K562 (cell line): Measurements from ENCODE around the gene NES. TPM values are rescaled to one million over a fixed set of nuclear protein-coding genes. Genes with fewer than 3 reads are reported as not detected.
A peak's percentile ranks its signal among the peaks of the same experiment; 100 is the strongest.

Source experiments
- ATAC-seq: fragments of 200-7000 bp; cut with Tn5 transposase; 3 replicates; pipeline ENCODE4 v1.9.1; 2020; ENCODE audit warnings: moderate library complexity
- BruUV-seq: library from RNA; stranded (reverse); fragments of 400-500 nt; replicated peaks from 2 replicates; lab custom pipeline; 2021; lab: Mats Ljungman, UMichigan
- CTCF ChIA-PET: fragments of 300-600 bp; formaldehyde crosslinking; extraction: SDS; loops from one replicate; lab custom pipeline; 2021; ENCODE audit warnings: low intra/inter-chr PET ratio; lab: Yijun Ruan, JAX
- POLR2A ChIA-PET: fragments of 300-600, 350-650 bp; sonication (Branson Sonifier 250); formaldehyde crosslinking; extraction: SDS; loops from one replicate; lab custom pipeline; 2021; ENCODE audit warnings: antibody characterized with exemption, inconsistent platforms; lab: Yijun Ruan, JAX
- DNase-seq, 4 experiments: peaks; one replicate each; pipeline versions ENCODE4 v3.0.0 to v3.0.0-alpha.2; 2011 to 2018; ENCODE audit warnings: low spot score in 3 of 4, mixed read lengths in 3 of 4; ENCODE audit errors: extremely low read depth in 1 of 4
- FAIRE-seq: peaks from 2 replicates; lab custom pipeline; 2011; peaks lifted over from hg19 to GRCh38; lab: Jason Lieb, UNC
- H2AFZ ChIP-seq: 2 replicates; pipeline ENCODE4 v1.6.0; 2011; ENCODE audit warnings: low read depth, low read length, control low read depth, inconsistent platforms
- H3K27ac ChIP-seq: fragments of 200-600 bp; 3 replicates; pipeline ENCODE4 v1.8.0; 2011; ENCODE audit warnings: low read depth, mild to moderate bottlenecking, control low read depth, inconsistent platforms, low read length, moderate library complexity, mixed read lengths; ENCODE audit errors: extremely low read depth
- H3K27me3 ChIP-seq, 2 experiments: fragments of 300-600 bp in 1 of 2; 2 replicates in 1 of 2; 3 replicates in 1 of 2; pipeline versions ENCODE4 v1.6.0 to v1.8.0; 2011; ENCODE audit warnings: inconsistent platforms in 2 of 2, low read length in 2 of 2, mild to moderate bottlenecking in 1 of 2, mixed read lengths in 1 of 2, moderate library complexity in 1 of 2; ENCODE audit not compliant: control insufficient read depth in 2 of 2, insufficient read depth in 2 of 2
- H3K36me3 ChIP-seq: fragments of 300-600 bp; 3 replicates; pipeline ENCODE4 v1.8.0; 2011; ENCODE audit warnings: mild to moderate bottlenecking, low read length, inconsistent platforms; ENCODE audit not compliant: control insufficient read depth, insufficient read depth
- H3K4me1 ChIP-seq, 2 experiments: fragments of 200-600 bp in 1 of 2; replicated peaks in 1 of 2; 2 replicates in 1 of 2; 3 replicates in 1 of 2; pipeline versions ENCODE4 v1.5.1 to v1.8.0; 2011; ENCODE audit warnings: inconsistent platforms in 2 of 2, low read length in 2 of 2, mild to moderate bottlenecking in 1 of 2, mixed read lengths in 1 of 2, moderate library complexity in 1 of 2; ENCODE audit not compliant: control insufficient read depth in 2 of 2, insufficient read depth in 2 of 2
- H3K4me2 ChIP-seq: 2 replicates; pipeline ENCODE4 v1.6.1; 2011; ENCODE audit warnings: low read length, control low read depth, inconsistent platforms, mixed read lengths; ENCODE audit not compliant: insufficient read depth
- H3K4me3 ChIP-seq: fragments of 200-600 bp; sonication (generic), shearing (Covaris generic); 2 replicates; pipeline ENCODE4 v1.5.1; 2016; ENCODE audit warnings: control low read depth, inconsistent platforms
- H3K79me2 ChIP-seq: fragments of 200-600 bp; 3 replicates; pipeline ENCODE4 v1.8.0; 2011; ENCODE audit warnings: low read length, inconsistent platforms; ENCODE audit not compliant: control insufficient read depth, insufficient read depth
- H3K9ac ChIP-seq, 2 experiments: 2 replicates each; pipeline versions ENCODE4 v1.6.0 to v1.6.1; 2011; ENCODE audit warnings: low read depth in 2 of 2, low read length in 2 of 2, control low read depth in 1 of 2, inconsistent platforms in 1 of 2, mild to moderate bottlenecking in 1 of 2, mixed read lengths in 1 of 2; ENCODE audit not compliant: insufficient read depth in 1 of 2
- H3K9me1 ChIP-seq: one replicate; pipeline ENCODE4 v1.6.0; 2011; ENCODE audit warnings: inconsistent platforms, mild to moderate bottlenecking, low read length, moderate library complexity; ENCODE audit not compliant: control insufficient read depth, insufficient read depth
- H3K9me3 ChIP-seq: replicated peaks from 2 replicates; pipeline ENCODE4 v1.5.1; 2011; ENCODE audit warnings: low read depth, low read length, inconsistent platforms; ENCODE audit not compliant: control insufficient read depth, insufficient read depth
- H4K20me1 ChIP-seq: replicated peaks from 2 replicates; pipeline ENCODE4 v1.6.1; 2011; ENCODE audit warnings: low read length, inconsistent platforms, mixed read lengths; ENCODE audit not compliant: control insufficient read depth, insufficient read depth
- C11orf30 ChIP-seq: fragments of 450-650 bp; IDR thresholded peaks from 2 replicates; pipeline ENCODE4 v1.6.1; 2016; ENCODE audit warnings: low read depth, mild to moderate bottlenecking
- ESRRB ChIP-seq: fragments of 250-450 bp; sonication (Bioruptor Pico); IDR thresholded peaks from 2 replicates; pipeline ENCODE4 v1.5.0; 2020; ENCODE audit warnings: mild to moderate bottlenecking, moderate library complexity, borderline replicate concordance
- NFATC3 ChIP-seq: fragments of 450-650 bp; IDR thresholded peaks from 2 replicates; pipeline ENCODE4 v1.6.1; 2017; ENCODE audit warnings: mild to moderate bottlenecking
- PCBP2 ChIP-seq: fragments of 200-400 bp; formaldehyde crosslinking; IDR thresholded peaks from 2 replicates; pipeline ENCODE4 v1.6.1; 2018; ENCODE audit warnings: low read length, low read depth, mild to moderate bottlenecking, moderate library complexity; ENCODE audit not compliant: poor library complexity, severe bottlenecking
- POLR2G ChIP-seq: fragments of 200-400 bp; formaldehyde crosslinking; IDR thresholded peaks from 2 replicates; pipeline ENCODE4 v1.6.1; 2017; ENCODE audit warnings: low read depth, mild to moderate bottlenecking, antibody characterized with exemption, low read length, moderate library complexity
- PURB ChIP-seq: sonication (generic); formaldehyde crosslinking; IDR thresholded peaks from 2 replicates; pipeline ENCODE4 v1.9.0; 2021; ENCODE audit warnings: low read depth, mild to moderate bottlenecking, missing genetic modification reagents
- RB1 ChIP-seq: fragments of 450-650 bp; IDR thresholded peaks from 2 replicates; pipeline ENCODE4 v1.6.1; 2017; ENCODE audit warnings: low read depth, mild to moderate bottlenecking
- RBFOX2 ChIP-seq: fragments of 200-400 bp; formaldehyde crosslinking; IDR thresholded peaks from 2 replicates; pipeline ENCODE4 v1.6.1; 2017; ENCODE audit warnings: low read depth, mild to moderate bottlenecking, low read length, moderate library complexity
- TBL1XR1 ChIP-seq, 2 experiments: IDR thresholded peaks; 2 replicates each; pipeline ENCODE4 v1.6.1; 2012; ENCODE audit warnings: improper control_type of control experiment in 2 of 2, low read length in 2 of 2, mild to moderate bottlenecking in 1 of 2
- ZNF140 ChIP-seq: fragments of 250-450 bp; sonication (Bioruptor Pico); IDR thresholded peaks from 2 replicates; pipeline ENCODE4 v1.8.0; 2021; ENCODE audit warnings: moderate library complexity, mild to moderate bottlenecking, inconsistent platforms
- ZNF143 ChIP-seq: sonication (generic); formaldehyde crosslinking; IDR thresholded peaks from 2 replicates; pipeline ENCODE4 v1.9.0; 2022; ENCODE audit warnings: mild to moderate bottlenecking, missing genetic modification reagents
- ZNF436 ChIP-seq: fragments of 250-450, 450-650 bp; sonication (Bioruptor Pico); formaldehyde crosslinking; IDR thresholded peaks from 2 replicates; pipeline ENCODE4 v1.7.0; 2020; ENCODE audit warnings: mild to moderate bottlenecking
- ZNF668 ChIP-seq: fragments of 250-450 bp; sonication (Bioruptor Pico); IDR thresholded peaks from 2 replicates; pipeline ENCODE4 v1.8.0; 2022; ENCODE audit warnings: mild to moderate bottlenecking, inconsistent platforms
- WGBS: fragments of 100-300 bp; shearing (Covaris generic); methylation state at CpG from one replicate; pipeline ENCODE4 v1.1.6; 2016; ENCODE audit warnings: low coverage, mixed read lengths; ENCODE audit not compliant: insufficient coverage; ENCODE audit errors: missing lambda C conversion rate; 5-methylcytosine and 5-hydroxymethylcytosine counted together
- in situ Hi-C: fragments of 300-500 bp; cut with MboI; formaldehyde crosslinking; loops from 4 replicates; pipeline ENCODE4 v1.15.0; 2018; ENCODE audit warnings: inconsistent platforms, mixed read lengths
- intact Hi-C: fragments of 100-400 bp; cut with micrococcal nuclease; formaldehyde crosslinking; loops from 2 replicates; pipeline ENCODE4 v1.14.2; 2022
- polyA plus RNA-seq, 8 experiments: library from polyadenylated mRNA; depleted of rRNA in 4 of 8; stranded (reverse) in 5 of 8; unstranded in 3 of 8; fragments of >200 nt; fragmentation: Nextera tagmentation in 2 of 8; fragmentation: Illumina TruSeq in 1 of 8; extraction: Ambion mirVana in 2 of 8; extraction: Trizol in 1 of 8; gene quantifications; 2 replicates each; pipeline versions ENCODE4 v1.2.1 to v1.2.3, GENCODE V29; 2011 to 2014; ENCODE audit warnings: inconsistent platforms in 1 of 8, missing spikeins in 1 of 8
- total RNA-seq, 7 experiments: library from RNA; depleted of rRNA in 6 of 7; stranded (reverse); fragments of >200 nt in 6 of 7; fragmentation: Illumina TruSeq in 2 of 7; extraction: Trizol in 2 of 7; gene quantifications; 2 replicates each; pipeline versions ENCODE4 v1.2.1 to v1.2.3, GENCODE V29; 2011 to 2021; ENCODE audit warnings: low replicate concordance in 1 of 7

NES gene
- total and polyA plus RNA-seq, 9 of the 15 experiments (the other 6 are each of a cell fraction or from before 2014, with no cell fraction given), result 0.10 to 8.6 (median 4.2) TPM

DNA sequence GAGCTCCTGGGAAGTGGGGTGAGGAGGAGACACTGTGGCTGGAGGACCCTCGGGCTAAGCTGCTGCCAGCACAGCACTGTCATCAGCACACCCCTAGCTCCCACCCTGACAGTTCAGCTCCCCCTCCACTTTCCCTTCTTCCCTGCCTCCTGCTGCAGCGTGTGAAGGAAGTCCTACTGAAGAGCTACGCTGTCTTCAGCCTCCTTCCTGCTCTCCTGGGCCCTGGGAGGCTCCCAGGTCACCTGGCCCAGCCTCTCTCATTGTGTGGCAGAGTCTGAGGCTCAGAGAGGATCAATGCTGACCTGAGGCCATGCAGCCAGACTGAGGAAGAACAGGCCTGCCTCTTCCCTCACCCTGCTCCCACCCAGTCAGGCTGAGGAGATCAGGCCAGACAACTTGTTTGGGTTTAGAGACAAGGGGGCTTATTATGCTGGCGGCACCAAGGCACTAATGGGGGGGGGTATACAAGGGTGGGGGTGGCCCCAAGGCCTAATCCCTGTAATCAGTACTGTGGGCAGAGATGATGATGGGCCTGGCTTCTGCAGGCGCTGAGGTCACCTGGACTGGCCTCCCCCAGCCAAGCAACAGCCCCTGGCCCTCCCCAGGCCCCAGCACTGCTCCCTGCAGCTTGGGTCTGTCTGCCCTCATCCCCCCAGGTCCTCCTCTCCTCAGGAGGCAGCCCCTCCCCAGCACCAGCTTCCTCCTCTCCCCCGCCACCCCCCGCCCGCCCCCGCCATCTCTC is 9.1 kb downstream of the NES start:
- peak overlapping the region in 1 of 2 experiments; percentile 84; a peak in 2 of 4 replicates for H3K9ac ChIP-seq
- H3K27me3 ChIP-seq, result no peaks in the 10 kb centered on the region
- no peak for DNase-seq
- WGBS, result 58% methylated on average over 4 of the region's 9 CpGs
- no peak for ATAC-seq
- H4K20me1 ChIP-seq, result no peaks in the 10 kb centered on the region
- intact Hi-C loops (no loop called here), in situ Hi-C loops (no loop called here)
- CTCF ChIA-PET, result no interaction called here
- TF ChIP-seq ZNF140 (CRISPR knock-in tag), result no peak
- no peak for TF ChIP-seq RBFOX2
- no peak for TF ChIP-seq TBL1XR1 (IDR thresholded peaks at IDR 0.05; ENCODE audit: low read length in 2 of 2)
- TF ChIP-seq PCBP2, result no peak
- TF ChIP-seq ESRRB (CRISPR knock-in tag), result no peak
- no peak for TF ChIP-seq ZNF143
- no peak for TF ChIP-seq C11orf30
- TF ChIP-seq PURB (CRISPR knock-in tag), result no peak
- TF ChIP-seq ZNF668 (CRISPR knock-in tag), result no peak
- TF ChIP-seq RB1, result no peak
- no peak for TF ChIP-seq POLR2G
- TF ChIP-seq NFATC3, result no peak
- no peak for TF ChIP-seq ZNF436 (CRISPR knock-in tag)
- FAIRE-seq, result no peak
- POLR2A ChIA-PET, result interaction anchor here (0.7 kb wide), 1 partner anchor 74 kb away, joined by 3 read pairs; no protein-coding TSS in a partner anchor
- H3K4me3 ChIP-seq, result no peak overlapping the region
- no peak overlapping the region for H3K27ac ChIP-seq
- no peaks in the 10 kb centered on the region for H3K79me2 ChIP-seq
- no TSS peak for BruUV-seq
- H3K36me3 ChIP-seq, result no peaks in the 10 kb centered on the region
- no peak overlapping the region for H3K4me2 ChIP-seq
- no peaks in the 10 kb centered on the region for H3K9me3 ChIP-seq
- no peak overlapping the region for H2AFZ ChIP-seq
- H3K9me1 ChIP-seq, result no peaks in the 10 kb centered on the region
- H3K4me1 ChIP-seq, result peaks cover 28 to 74% of the 10 kb centered on the region in 2 experiments
